Activated CD8-positive, alpha-beta memory T cell treated with anti-CD3 and anti-CD28 coated beads, Interleukin-2, amount 50 U/mL, for 1 hour (primary cell): ENCODE data around the gene CYP2E1.
"Not testable (repeated sequence)": the region's sequence is repeated elsewhere in the genome, so short reads cannot be mapped to it uniquely, and the experiment has no call there.

ENCODE experiments used
- DNase-seq: peaks from one replicate; pipeline ENCODE4 v3.0.0-alpha.2; 2020; ENCODE audit errors: extremely low read depth

Gene CYP2E1

DNA sequence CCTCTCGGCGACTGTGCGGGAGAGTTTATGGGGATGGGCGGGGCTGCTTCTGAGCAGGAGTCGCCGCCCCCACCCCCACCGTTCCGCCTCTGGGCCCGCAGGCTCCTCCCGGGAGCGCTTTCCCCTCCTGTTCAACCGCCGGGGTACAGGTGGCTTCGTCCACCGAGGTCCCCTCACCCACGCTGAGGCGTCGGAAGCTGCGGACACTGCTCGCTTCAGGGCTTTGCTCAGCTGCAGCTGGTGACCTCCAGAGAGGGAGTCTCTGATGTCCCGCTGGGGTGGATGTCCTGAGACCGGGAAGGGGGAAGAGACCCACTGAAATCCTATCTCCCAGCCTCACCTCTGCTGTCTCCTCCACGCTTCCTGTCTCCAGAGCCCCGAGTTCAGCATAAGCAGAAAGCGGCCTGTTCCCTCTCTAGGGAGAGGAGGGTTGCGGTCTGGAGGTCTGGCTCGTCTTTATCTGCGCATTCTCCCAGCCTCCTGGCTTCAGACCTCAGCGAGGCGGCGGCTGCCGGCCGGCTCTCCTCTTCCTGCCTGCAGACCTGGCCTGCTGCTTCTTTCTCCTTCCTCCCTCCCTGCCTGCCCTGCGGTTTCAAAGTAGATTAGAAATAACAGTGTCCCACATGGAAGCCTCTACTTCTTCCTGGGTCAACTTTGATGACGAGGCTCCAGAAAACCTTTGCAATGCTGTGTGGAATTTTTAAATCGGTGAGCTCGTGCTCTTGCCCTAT, 1.8 kb downstream of the CYP2E1 start:
- no peak for DNase-seq

DNA sequence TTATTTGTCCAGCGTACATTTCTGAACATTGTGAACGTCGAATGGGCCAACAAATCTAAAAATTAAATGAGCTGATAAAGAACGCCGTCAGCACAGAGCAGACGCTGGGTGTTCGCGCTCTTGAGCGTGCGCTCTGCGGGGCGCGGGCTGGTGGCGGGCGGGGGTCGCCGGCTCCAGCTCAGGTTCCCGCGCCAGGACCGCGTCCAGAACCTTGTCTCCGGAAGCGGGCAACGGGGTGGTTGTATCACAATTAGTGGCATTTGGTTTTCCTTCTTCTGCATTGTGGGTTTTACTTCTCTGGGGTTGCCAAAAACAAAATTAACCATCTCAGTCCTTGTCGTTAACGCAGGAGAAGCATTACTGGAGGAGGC, 2.4 kb downstream of the CYP2E1 start:
- no peak for DNase-seq

DNA sequence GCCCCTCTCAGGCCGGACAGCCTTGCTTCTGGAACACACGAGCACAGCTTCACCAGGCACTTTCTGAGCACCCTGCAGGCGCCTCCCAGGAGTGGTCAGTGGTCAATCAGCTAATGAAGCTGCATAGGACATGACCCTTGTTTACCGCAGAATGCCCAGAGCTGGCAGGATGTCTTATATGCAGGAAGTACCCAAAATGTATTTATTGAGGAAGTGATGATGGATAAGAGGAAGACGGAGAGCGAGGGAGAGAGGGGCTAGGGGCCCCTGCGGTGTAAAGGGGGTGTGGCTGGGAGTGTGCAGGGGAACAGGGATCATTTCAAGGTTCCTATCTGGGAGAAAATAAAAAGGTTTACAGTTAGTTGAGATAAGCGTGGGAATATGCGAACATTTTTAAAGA, 3.3 kb downstream of the CYP2E1 start:
- DNase-seq, result no peak

DNA sequence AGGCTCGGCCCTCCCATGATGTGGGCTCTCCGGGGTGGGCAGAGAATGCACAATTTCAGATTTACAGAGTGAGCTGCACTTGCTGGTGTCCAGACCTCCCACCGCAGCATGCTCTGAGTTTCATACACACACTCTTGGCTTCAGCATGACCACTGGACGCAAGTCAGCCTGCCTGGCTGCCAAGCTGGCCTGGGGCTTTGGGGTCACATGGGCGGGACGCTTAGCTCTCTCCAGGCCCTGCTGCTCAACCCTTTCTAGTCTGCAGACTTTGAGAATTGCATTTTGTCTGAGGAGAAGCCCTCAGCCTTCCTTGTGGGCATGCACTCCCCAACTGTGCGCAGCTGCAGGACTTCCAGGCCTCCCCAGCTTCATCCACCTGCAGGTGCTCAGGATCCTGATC, 5.7 kb downstream of the CYP2E1 start:
- no peak for DNase-seq

DNA sequence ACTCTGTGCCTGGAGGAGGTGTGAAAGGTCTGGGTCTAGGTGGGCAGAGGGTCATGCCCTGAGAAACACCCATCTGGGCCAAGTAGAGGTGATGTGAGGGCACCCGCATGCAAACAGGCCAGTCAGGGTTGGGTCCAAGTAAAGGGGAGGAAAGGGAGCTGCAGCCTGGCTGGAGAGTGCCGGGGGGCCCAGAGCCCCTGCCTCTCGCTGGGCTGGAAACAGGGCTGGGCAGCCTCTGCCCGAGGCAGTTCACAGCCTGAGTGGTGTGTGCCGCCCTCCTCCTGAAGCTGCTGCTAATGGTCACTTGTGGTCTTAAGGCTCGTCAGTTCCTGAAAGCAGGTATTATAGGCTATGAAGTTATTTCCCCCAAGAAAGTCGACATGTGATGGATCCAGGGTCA, 7.3 kb downstream of the CYP2E1 start:
- no peak for DNase-seq

DNA sequence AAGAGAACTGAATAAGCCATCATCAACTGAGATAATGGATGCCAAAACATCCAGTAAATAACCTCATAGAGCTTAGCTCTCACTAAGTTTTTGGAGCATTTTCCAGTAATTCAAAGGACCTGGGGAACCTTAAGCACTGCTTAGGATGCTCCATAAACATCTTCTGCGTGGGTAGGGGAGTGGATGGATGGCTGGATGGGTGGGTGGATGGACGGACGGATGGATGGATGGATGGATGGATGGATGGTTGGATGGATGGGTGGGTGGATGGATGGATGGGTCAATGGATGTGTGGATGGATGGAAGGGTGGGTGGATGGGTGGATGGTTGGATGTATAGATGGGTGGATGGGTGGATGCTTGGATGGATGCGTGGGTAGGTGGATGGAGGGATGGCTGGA, 9.0 kb downstream of the CYP2E1 start:
- no peak for DNase-seq

DNA sequence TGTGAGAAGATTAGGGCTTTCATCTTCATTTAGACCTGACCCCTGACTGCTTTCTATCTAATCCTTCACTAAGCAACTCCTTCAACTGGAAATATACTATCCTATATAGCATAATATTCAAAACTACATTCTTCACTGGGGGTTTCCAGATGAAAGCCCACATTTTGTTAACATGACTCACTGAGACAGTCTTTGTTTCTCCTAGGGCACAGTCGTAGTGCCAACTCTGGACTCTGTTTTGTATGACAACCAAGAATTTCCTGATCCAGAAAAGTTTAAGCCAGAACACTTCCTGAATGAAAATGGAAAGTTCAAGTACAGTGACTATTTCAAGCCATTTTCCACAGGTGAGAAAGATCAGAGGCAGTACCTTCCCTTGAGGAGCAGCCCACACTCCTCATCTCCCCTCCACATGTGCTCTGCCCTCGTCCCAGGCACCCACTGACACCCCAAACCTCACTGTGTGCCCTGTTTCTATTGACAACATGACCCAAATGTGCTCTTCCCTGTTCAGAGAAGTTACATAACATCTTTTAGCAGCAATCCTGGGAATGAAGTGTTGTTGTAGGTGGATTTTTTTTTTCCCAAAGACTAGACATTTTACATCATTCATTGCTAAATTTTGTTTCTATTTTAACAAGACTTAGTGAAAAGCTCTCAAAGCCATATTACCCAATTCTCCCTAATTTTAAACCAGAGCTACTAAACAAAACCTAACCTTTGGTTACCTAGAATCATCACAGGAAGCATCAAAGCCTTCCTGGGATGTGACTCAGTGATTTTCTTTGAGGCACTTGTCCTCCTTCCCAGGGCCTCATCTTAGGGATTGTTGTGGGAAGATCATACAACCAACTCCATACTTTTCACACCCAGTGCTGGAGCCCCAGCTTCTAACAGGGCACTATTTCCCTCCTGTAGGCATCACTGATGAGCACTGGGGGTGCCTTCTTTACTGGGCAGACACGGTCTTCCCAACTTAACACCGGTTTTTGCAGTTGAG, 10.7 kb downstream of the CYP2E1 start:
- no peak for DNase-seq

DNA sequence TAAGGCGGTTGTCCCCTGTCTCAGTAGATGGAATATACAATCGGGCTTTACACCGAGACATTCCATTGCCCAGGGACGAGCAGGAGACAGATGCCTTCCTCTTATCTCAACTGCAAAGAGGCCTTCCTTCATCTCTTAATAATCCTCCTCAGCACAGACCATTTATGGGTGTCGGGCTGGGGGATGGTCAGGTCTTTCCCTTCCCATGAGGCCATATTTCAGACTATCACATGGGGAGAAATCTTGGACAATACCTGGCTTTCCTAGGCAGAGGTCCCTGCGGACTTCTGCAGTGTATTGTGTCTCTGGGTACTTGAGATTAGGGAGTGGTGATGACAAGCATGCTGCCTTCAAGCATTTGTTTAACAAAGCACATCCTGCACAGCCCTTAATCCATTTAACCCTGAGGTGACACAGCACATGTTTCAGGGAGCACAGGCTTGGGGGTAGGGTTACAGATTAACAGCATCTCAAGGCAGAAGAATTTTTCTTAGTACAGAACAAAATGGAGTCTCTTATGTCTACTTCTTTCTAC, 14.3 kb downstream of the CYP2E1 start:
- not testable (repeated sequence) for DNase-seq

DNA sequence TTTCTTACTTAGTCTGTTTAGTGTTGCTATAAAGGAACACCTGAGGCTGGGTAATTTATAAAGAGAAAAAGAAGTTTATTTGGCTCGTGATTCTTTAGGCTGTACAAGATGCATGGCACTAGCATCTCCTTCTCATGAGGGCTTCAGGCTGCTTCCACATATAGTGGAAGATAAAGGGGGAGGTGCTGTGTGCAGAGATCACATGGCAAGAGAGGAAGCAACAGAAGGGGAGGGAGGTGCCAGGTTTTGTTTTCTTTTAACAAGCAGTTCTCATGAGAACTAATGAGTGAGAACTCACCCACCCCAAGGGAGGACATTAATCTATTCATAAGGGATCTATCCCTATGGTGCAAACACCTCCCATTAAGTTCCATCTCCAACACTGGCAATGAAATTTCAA, 17.3 kb downstream of the CYP2E1 start:
- DNase-seq, result no peak

DNA sequence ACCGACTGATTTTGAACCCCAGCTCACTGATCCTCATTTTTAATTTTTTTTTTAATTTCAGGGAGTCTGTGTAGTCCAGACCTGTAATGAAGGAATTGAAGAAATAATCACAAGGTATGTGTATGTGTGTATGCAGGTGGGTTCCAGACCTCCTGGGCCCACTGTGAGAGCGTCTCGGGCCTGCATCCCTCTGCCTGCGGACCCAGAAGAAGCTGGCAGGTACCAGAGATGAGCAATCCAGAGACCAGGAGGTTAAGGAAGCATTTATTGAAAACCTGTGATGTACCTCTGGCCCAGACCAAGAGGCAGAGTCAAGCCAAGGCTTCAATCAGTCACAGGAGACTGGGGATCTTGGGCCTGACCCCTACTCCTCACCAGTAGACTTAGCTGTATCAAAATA, 27.4 kb downstream of the CYP2E1 start:
- no peak for DNase-seq

DNA sequence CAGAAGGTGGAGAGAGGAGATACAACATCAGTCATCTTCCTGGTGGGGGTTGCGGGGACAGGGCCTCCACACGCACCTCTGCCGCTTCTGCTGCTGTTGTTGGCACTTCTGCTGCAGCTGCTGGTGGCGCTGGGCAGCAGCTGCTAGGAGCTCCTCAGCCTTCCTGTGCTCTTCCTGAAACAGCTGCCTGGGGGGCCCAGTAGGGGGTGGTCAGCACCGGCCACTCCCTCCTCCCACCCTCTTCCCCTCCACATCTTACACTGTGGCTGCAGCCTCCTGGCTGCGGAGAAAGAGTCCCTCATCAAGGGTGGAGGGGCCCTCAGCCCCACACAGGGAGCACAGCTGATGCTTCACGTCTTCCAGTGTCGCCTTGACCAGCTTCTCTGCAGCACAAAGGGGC, 28.4 kb downstream of the CYP2E1 start:
- DNase-seq, result no peak

DNA sequence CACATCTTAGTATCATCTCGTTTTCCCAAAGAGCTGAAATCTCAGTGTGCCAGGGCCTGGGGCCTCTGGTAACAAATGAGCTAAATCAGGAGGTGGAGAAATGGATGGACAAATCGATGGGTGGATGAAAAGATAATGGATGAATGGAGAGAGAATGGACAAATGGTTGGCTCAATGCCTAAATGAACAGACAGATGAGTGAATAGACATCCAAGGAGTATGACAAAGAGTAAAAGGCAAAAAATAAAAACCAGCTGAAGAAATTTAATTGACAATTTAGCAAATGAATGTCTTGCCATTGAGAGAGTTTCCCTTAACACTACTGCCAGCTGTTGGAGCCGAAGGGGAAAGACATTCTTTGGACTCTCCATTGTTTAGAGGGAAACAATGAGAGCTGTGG, 30.2 kb downstream of the CYP2E1 start:
- no peak for DNase-seq

DNA sequence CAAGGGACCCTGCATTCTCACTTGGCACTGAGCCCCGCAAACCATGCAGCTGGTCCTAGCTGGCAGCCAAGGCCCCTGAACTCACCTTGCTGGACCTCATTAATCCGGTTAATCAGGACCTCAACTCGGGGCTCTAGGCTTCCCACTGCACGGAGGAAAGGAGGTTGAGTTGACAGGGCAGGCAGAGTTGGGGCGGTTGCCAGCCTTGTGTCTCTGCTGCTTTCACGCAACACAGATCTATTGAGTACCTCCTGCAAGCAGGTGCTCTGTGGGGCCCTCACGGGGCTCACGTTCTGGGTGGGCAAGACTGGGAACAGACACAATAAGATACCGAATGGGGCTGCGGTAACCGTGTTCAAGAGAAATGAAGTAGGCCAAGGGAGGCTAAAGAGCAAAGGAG, 32.1 kb downstream of the CYP2E1 start:
- no peak for DNase-seq

DNA sequence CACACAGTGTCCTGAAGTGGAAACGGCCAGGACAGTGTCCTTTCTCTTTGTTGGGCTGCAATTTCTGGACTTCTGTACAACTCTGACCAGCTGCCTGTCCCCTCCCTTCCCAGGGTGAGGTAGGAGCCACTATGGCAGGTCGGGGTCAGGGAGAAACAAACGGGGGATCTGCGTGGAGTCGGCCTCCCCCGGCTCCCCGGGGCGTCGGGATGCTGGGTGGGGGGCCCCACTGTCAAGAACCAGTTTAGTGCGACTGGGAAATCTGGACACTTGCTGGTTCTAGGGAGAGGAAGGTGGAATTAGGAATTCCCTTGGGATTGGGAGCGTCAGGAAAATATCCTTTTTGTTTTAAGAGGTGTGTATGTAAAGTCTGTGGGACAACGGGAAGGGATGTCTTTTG, 37.7 kb downstream of the CYP2E1 start:
- no peak for DNase-seq

DNA sequence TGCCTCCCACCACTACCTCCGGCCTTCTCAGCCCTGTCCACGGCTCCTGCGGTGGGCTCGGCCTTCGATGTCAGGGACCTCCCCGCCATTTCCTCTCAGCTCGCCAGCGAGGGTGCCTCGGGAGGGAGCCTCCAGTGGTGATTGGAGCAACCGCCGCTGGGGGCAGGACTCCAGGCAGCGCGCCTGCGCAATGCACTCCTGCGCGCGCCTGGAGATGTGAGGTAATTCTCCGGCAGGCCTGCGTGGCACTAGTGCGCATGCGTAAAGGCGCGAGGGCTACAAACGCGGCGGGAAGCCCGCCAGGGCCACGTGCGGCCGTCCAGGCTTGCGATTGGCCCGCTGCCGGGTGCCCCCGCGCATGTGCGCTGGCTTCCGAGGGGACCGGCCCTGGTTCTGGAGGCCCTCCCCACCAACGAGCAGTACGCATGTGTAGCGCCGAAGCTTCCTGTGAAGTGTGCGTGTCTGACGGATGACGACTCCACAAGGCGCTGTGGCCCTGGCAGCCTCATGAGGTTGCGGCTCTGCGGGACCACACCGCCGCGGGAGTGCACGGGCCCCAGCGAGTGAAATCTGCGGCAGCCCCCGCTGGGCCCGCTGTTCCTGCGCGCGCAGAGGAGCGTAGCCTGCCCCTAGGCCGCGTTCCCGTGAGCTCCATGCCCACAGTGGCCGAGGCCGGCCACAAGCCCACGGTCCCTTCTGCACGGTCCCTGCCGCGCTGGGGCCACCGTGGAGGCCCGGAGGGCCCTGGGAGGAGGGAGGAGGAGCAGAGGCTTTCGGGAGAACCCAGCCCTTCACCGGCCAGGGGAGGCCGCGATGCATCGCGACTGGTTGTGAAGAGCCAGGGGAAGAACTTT, 38.5 kb downstream of the CYP2E1 start, which contains the start of gene SYCE1:
Gene SYCE1 (minus strand): TSS at position 143 of the 854 bp plus-strand sequence. CDS start 54 bp downstream, at position 89.
- no peak for DNase-seq

DNA sequence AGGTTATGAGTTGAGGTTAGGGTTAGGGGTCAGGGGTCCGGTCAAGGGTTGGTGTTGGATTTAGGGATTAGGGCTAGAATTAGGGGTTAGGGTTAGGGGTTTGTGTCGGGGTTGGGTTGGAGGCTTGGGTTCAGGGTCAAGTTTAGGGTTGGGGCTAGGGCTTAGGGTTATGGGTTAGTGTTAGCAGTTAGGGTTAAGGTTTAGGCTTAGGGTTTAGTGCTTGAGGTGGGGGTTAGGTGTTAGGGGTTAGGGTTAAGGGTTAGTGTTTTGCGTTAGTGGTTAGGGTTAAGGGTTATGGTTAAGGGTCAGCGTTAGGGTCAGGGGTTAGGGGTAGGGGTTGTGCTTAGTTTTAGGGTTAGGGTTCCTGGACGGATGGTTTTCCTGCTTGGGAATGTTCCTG, 40.0 kb downstream of the CYP2E1 start:
- no peak for DNase-seq

DNA sequence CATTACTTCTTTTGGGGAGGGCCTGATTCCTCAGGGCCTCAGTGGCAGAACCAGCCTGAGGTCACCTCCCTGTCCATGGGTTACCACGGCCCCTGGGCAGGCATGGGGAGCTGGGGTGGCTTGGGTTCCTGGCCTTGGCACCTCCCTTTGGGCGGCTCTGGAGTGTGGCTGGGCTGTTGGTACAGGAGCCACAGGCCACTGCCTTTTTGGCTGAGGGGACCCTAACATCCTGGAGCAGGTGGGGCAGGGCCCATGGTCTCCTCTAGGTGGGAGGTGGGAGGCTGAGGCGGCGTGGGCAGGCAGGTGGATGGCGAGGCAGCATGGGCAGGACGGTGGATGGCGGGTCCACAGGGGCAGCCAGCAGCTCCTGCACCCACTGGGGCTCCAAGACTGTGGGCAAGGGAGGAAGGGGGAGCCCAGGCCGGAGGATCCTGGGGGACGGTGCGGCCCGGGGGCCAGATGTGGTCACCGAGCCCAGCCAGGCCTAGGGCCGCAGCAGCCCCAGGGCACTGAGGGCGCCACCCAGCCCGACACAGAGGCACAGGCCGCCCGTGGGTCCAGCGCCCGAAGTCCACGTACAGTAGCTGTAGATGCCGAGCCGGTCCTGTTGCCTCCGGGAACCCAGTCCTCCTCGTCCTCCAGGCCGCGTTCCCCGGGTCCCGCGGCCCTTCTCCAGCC, 40.6 kb downstream of the CYP2E1 start:
- DNase-seq, result no peak

DNA sequence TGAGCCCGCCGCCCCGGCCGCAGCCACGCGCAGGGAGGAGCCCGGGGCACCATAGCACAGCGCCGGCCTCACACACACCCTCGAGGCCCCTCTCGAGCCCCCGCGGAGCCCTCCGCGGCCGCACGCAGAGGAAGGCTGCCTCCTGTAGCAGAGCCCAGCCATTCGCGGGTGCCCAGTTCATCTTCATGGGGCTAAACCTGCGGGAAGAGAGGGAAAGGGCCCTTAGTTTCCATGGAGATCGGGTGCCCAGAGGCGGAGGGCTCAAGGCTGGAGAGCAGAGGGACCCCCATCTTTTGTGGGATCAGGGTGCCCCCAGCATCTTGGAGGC, 41.1 kb downstream of the CYP2E1 start:
- no peak for DNase-seq

DNA sequence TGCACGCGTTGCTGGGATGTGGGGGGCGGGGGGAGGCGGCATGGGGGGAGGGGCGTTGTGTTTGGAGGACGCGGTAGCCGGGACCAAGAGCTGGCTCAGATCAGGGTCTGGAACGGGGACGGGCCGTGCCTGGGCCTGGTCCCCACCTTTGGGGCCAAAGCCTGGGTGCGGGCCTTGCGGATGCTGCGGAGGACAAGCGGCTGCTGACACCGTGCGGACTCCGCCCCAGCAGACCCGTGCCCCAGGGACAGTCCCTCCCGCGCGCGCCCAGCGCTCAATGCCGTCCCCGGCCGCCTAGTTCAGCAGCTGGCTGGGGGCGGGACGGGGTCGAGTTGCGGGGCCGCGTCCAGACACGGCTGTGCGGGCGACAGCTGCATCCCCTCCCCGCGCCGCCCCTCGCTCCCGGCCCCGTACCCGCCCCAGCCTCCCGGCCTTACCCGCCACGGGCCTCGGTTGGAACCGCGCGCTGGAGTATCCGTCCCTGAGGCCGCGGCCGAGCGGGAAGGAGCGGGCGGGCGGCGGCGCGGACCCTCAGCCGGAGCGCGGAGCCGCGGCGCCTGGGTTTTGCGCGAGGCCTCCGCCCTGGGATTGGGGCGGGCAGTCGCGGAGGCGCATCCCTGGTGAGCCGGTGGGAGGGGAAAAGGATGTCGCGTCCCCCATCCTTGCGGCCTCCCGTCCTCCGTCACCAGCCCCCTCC, 41.8 kb downstream of the CYP2E1 start:
- DNase-seq, result not testable (repeated sequence)

DNA sequence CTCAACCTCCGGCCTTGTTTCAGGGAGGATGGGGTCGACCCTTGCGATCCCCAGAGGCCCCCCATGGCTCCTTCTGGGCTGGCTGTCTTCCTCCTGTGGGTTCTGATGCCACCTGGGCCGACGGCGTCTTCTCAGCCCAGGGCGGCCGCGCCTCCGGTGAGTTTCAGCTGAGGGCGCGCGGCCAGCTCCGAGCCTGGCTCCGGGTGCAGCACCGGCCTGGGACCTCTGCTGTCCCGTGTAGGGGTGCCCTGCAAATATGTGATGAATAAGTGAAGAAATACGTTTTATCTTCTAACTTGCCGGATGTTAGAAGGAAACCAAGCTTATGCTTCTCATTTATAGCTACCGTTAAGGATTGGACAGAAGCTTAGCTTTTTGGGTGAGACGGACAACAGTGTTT, 42.6 kb downstream of the CYP2E1 start:
- not testable (repeated sequence) for DNase-seq

DNA sequence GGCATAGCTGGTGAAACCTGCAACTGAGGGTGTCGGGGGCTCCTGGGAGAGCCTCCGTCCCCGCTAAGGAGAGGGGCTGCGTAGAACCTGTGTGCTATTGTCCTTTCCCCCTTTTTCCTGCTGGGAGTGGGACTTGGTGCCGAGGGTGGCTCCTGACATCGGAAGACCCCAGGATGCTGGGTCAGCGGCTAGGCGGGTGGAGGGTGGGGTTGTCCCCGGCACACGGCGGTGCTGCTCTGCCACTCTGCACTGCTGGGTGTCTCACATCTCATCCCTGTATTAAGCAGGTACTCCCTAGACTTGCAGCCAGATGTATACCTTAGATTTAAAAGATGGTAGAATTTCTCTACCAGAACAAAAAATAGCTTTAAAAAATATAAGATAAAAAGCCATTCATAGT, 44.9 kb downstream of the CYP2E1 start:
- DNase-seq, result not testable (repeated sequence)
